ENCODE results near the gene RNF157. TPM values are rescaled to one million over a fixed set of nuclear protein-coding genes. Genes with fewer than 3 reads are reported as not detected.
A peak's percentile ranks its signal among the peaks of the same experiment; 100 is the strongest.

RNF157 gene
- total and polyA plus RNA-seq, 2 of the 13 experiments (the other 11 are each of a cell fraction or from before 2014, with no cell fraction given): 0.44 to 1.5 TPM

DNA sequence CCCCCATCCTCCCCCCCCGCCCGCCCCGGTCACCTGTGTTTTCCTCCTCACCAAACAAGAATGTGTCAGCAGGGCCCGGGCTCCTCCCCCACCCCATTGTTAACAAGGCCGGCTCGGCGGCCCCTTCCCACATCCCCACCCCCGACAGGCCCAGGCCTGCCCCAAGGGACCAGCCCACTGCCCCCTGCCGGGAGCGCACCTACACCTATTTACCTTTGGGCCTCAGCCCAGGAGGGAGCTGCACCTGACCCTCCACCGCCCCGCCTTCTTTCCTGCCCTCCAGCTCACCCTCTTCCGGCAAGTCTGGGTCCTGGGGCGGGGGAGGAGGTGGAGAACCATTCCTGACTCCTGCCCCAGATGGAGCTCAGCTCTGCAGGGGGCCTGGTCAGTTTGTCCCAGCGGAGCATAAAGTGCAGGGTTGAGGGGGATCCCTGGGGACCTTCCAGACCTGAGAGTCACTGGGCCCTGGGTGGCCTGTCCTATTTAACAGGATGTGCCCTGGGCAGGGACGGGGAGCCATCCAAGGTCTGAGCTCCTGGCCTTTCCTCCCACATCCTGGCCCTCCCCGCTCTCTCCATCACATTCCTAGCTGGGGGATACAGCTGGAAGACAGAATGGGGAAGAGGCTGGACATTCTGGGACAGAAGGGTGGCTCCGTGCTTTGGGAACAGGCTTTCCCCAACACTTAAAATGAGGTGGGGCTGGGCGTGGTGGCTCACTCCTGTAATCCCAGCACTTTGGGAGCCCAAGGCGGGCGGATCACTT, 107.5 kb downstream of the RNF157 start (continued):
- 0 out of 2 replicates have a peak, but pooled peaks have one; percentile 27 for TF ChIP-seq DMAP1 (CRISPR knock-in tag; IDR thresholded peaks at IDR 0.05)
- TF ChIP-seq RXRA (CRISPR knock-in tag; IDR thresholded peaks at IDR 0.05): peak; percentile 80; the same call in 1 of the 2 replicates
- TF ChIP-seq KLF9 (CRISPR knock-in tag; IDR thresholded peaks at IDR 0.05; ENCODE audit: low read depth): no peak
- peak; percentile 64; the same call in 1 of the 2 replicates for TF ChIP-seq ZBTB38 (CRISPR knock-in tag; IDR thresholded peaks at IDR 0.05)
- no peak for TF ChIP-seq ZNF775 (CRISPR knock-in tag; IDR thresholded peaks at IDR 0.05; ENCODE audit: borderline replicate concordance)
- TF ChIP-seq HIC2 (CRISPR knock-in tag; IDR thresholded peaks at IDR 0.05; ENCODE audit: low read depth): 0 out of 2 replicates have a peak, but pooled peaks have one; percentile 12
- 0 out of 2 replicates have a peak, but pooled peaks have one; percentile 74 for TF ChIP-seq ZNF891 (CRISPR knock-in tag; IDR thresholded peaks at IDR 0.05)
- no peak for TF ChIP-seq ZFP62 (CRISPR knock-in tag; IDR thresholded peaks at IDR 0.05)
- TF ChIP-seq SAFB2 (CRISPR knock-in tag; IDR thresholded peaks at IDR 0.05; ENCODE audit: borderline replicate concordance, low read depth): no peak
- no peak; the same call in 1 of the 2 replicates for TF ChIP-seq ZNF512B (CRISPR knock-in tag; IDR thresholded peaks at IDR 0.05; ENCODE audit: borderline replicate concordance)
- no peak for TF ChIP-seq SMARCC2 (IDR thresholded peaks at IDR 0.05)
- TF ChIP-seq NFIB (CRISPR knock-in tag; IDR thresholded peaks at IDR 0.05; ENCODE audit: borderline replicate concordance): no peak
- TF ChIP-seq MNT (IDR thresholded peaks at IDR 0.05): no peak
- TF ChIP-seq, protein P1, sequence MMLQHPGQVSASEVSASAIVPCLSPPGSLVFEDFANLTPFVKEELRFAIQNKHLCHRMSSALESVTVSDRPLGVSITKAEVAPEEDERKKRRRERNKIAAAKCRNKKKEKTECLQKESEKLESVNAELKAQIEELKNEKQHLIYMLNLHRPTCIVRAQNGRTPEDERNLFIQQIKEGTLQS (CRISPR knock-in tag; IDR thresholded peaks at IDR 0.05): no peak
- TF ChIP-seq ZSCAN29 (CRISPR knock-in tag; conservative IDR thresholded peaks at IDR 0.05): no peak
- TF ChIP-seq GPBP1L1 (CRISPR knock-in tag; IDR thresholded peaks at IDR 0.05): no peak
- TF ChIP-seq ZNF598 (CRISPR knock-in tag; IDR thresholded peaks at IDR 0.05; ENCODE audit: borderline replicate concordance): no peak
- TF ChIP-seq PAF1 (CRISPR knock-in tag; IDR thresholded peaks at IDR 0.05): no peak
- no peak for TF ChIP-seq CREM (IDR thresholded peaks at IDR 0.05)
- no peak for TF ChIP-seq CREM (CRISPR knock-in tag; IDR thresholded peaks at IDR 0.05)
